ENCODE data around the gene HAUS8. TPM values are rescaled to one million over a fixed set of nuclear protein-coding genes. Genes with fewer than 3 reads are reported as not detected.
A peak's percentile ranks its signal among the peaks of the same experiment; 100 is the strongest.

HAUS8 gene
- total RNA-seq, 1 experiment from 2014 or later, result 30.8 TPM

DNA sequence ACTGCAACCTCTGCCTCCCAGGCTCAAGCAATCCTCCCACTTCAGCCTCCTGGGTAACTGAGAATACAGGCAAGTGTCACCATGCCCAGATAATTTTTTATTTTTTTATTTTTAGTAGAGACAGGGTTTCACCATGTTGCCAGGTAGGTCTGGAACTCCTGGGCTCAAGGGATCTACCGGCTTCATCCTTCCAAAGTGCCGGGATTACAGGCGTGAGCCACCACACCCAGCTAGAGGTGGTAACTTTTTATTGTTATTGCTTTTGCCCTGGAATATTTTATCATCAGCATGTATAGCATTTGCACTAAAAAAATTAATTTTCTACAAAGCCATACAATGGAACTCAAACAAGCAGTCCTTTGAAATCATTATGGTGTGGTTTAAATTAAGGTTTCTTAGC lies 14.0 kb downstream of the HAUS8 start:
- CTCF ChIA-PET, result no interaction called here
- intact Hi-C loops (cut with micrococcal nuclease; ENCODE audit: unreplicated experiment), result no loop called here
- POLR2A ChIA-PET (ENCODE audit: unreplicated experiment), result no interaction called here
- Histone ChIP-seq H3K9me3 (ENCODE audit: insufficient read depth, low read depth) (no peaks in the 10 kb centered on the region), H4K20me1 (ENCODE audit: insufficient read depth) (no peaks in the 10 kb centered on the region), H3K36me3 (ENCODE audit: low read depth) (0 out of 2 replicates have a peak, but pooled peaks cover 22% of the 10 kb centered on the region), H3K27me3 (ENCODE audit: insufficient read depth, low read depth) (no peaks in the 10 kb centered on the region), H3K9me2 (ENCODE audit: insufficient read depth) (no peaks in the 10 kb centered on the region), H3K4me3 (no peak overlapping the region), H3K79me2 (ENCODE audit: low read depth) (peaks cover 32% of the 10 kb centered on the region), H2AFZ (no peak overlapping the region), H3K4me2 (peak overlapping the region; percentile 21; the same call in 1 of the 2 replicates), H3K27ac (peak overlapping the region; percentile 30), H3K4me1 (replicated peaks; ENCODE audit: insufficient read depth) (peaks cover 32% of the 10 kb centered on the region), H3F3A (ENCODE audit: insufficient read depth, low read depth) (peaks cover 13% of the 10 kb centered on the region; the same call in 1 of the 2 replicates)
- BruUV-seq (replicated peaks), result no TSS peak
- TF ChIP-seq EZH2 (IDR thresholded peaks at IDR 0.05; ENCODE audit: low read depth), result no peak
- TF ChIP-seq, protein P1, sequence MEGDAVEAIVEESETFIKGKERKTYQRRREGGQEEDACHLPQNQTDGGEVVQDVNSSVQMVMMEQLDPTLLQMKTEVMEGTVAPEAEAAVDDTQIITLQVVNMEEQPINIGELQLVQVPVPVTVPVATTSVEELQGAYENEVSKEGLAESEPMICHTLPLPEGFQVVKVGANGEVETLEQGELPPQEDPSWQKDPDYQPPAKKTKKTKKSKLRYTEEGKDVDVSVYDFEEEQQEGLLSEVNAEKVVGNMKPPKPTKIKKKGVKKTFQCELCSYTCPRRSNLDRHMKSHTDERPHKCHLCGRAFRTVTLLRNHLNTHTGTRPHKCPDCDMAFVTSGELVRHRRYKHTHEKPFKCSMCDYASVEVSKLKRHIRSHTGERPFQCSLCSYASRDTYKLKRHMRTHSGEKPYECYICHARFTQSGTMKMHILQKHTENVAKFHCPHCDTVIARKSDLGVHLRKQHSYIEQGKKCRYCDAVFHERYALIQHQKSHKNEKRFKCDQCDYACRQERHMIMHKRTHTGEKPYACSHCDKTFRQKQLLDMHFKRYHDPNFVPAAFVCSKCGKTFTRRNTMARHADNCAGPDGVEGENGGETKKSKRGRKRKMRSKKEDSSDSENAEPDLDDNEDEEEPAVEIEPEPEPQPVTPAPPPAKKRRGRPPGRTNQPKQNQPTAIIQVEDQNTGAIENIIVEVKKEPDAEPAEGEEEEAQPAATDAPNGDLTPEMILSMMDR (conservative IDR thresholded peaks at IDR 0.05), result no peak
- DNase-seq, result no peak

DNA sequence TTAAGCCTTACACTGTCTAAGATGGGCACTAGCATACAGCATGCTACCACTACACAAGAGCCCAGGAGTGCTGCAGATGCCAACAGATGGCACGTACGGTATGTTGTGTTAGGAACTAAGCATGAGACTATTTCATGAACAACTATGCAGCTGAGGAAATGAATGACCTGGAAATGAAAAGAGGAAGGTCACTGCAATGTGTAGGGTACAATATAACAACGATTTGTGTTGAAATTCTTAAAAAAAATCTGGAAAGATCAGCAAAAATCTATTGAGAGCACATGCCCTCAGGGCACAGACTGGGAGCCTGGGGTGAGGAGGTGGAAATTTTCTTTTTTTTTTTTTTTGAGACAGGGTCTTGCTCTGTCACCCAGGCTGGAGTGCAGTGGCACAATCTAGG lies 14.4 kb downstream of the HAUS8 start:
- CTCF ChIA-PET, result no interaction called here
- TF ChIP-seq, protein P1 (conservative IDR thresholded peaks at IDR 0.05), result no peak
- no peak for TF ChIP-seq EZH2 (IDR thresholded peaks at IDR 0.05; ENCODE audit: low read depth)
- no peak for DNase-seq
- Histone ChIP-seq H2AFZ (no peak overlapping the region), H3K4me1 (replicated peaks; ENCODE audit: insufficient read depth) (peaks cover 32% of the 10 kb centered on the region), H3F3A (ENCODE audit: insufficient read depth, low read depth) (peaks cover 13% of the 10 kb centered on the region; the same call in 1 of the 2 replicates), H3K4me3 (no peak overlapping the region), H3K9me2 (ENCODE audit: insufficient read depth) (no peaks in the 10 kb centered on the region), H4K20me1 (ENCODE audit: insufficient read depth) (no peaks in the 10 kb centered on the region), H3K36me3 (ENCODE audit: low read depth) (0 out of 2 replicates have a peak, but pooled peaks cover 22% of the 10 kb centered on the region), H3K4me2 (no peak overlapping the region), H3K27me3 (ENCODE audit: insufficient read depth, low read depth) (no peaks in the 10 kb centered on the region), H3K9me3 (ENCODE audit: insufficient read depth, low read depth) (no peaks in the 10 kb centered on the region), H3K79me2 (ENCODE audit: low read depth) (peaks cover 28% of the 10 kb centered on the region), H3K27ac (no peak overlapping the region; the same call in 1 of the 2 replicates)
- BruUV-seq (replicated peaks), result no TSS peak
- POLR2A ChIA-PET (ENCODE audit: unreplicated experiment), result no interaction called here
- intact Hi-C loops (cut with micrococcal nuclease; ENCODE audit: unreplicated experiment), result no loop called here

DNA sequence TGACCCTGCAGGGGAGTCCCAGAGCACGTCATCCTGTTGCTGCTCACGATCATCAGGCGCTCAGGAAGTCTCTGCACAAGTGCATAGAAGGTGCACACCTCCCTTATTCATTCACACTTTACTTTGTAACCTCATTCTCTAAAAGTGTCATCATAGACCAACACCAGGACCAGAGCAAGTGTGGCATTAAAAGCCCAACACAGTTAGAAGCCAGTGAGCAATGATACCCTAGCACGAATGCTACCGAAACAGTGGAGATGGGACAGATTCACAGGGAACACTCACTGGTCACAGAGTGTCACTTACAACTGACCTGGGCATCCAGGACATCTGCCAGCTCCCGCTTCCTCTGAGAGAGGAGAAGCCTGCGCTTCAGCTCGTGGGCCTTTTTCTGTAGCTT lies 17.0 kb downstream of the HAUS8 start:
- no peak for DNase-seq
- no TSS peak for BruUV-seq (replicated peaks)
- CTCF ChIA-PET, result no interaction called here

More for the DNA sequence above, 17.0 kb downstream of the HAUS8 start:
- H3K79me2 ChIP-seq (ENCODE audit: low read depth), result peaks cover 2% of the 10 kb centered on the region; the same call in 1 of the 2 replicates
- H3F3A ChIP-seq (ENCODE audit: insufficient read depth, low read depth), result peaks cover 15% of the 10 kb centered on the region; the same call in 1 of the 2 replicates
- TF ChIP-seq, protein P1 (conservative IDR thresholded peaks at IDR 0.05), result no peak
- TF ChIP-seq EZH2 (IDR thresholded peaks at IDR 0.05; ENCODE audit: low read depth), result no peak
- no peak overlapping the region for H3K4me3 ChIP-seq
- H3K27me3 ChIP-seq (ENCODE audit: insufficient read depth, low read depth), result no peaks in the 10 kb centered on the region
- no peaks in the 10 kb centered on the region for H3K9me3 ChIP-seq (ENCODE audit: insufficient read depth, low read depth)
- H3K4me2 ChIP-seq, result no peak overlapping the region
- H2AFZ ChIP-seq, result no peak overlapping the region
- H4K20me1 ChIP-seq (ENCODE audit: insufficient read depth), result no peaks in the 10 kb centered on the region
- peaks cover 23% of the 10 kb centered on the region for H3K4me1 ChIP-seq (replicated peaks; ENCODE audit: insufficient read depth)
- H3K36me3 ChIP-seq (ENCODE audit: low read depth), result 0 out of 2 replicates have a peak, but pooled peaks cover 20% of the 10 kb centered on the region
- intact Hi-C loops (cut with micrococcal nuclease; ENCODE audit: unreplicated experiment), result no loop called here
- H3K9me2 ChIP-seq (ENCODE audit: insufficient read depth), result no peaks in the 10 kb centered on the region
- H3K27ac ChIP-seq, result no peak overlapping the region
- POLR2A ChIA-PET (ENCODE audit: unreplicated experiment), result no interaction called here
